ENCODE data around the gene LRCH2.

DNA sequence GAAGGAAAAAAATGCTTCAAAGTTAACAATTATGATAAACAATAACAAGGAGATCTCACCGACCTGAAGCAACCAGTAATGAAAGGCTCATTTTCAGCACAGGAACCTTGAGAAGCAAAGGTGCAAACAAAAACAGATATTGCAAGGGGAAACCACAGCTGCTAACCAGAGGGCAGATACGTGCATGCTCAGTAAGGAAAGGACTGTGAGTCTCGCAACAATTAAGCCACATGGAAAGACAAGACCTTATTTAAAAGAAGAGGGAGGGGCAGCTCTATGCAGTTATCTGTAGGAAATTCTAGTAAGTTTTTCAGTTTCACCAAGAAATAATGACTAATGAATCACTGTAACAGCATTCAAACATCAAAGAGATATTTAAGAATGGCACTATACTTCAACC, 19.3 kb downstream of the LRCH2 start:
- TF ChIP-seq MYC (IDR thresholded peaks at IDR 0.05; ENCODE audit: low read depth, low read length) (no peak), POLR2A (IDR thresholded peaks at IDR 0.05; ENCODE audit: extremely low read depth, insufficient read length) (no peak), CTCF (IDR thresholded peaks at IDR 0.05; ENCODE audit: low read depth, low read length) (no peak), MAX (IDR thresholded peaks at IDR 0.05; ENCODE audit: low read depth, low read length) (no peak)
